Activated naive CD8-positive, alpha-beta T cell treated with anti-CD3 and anti-CD28 coated beads, Interleukin-2, amount 50 U/mL, for 24 hours (primary cell): ENCODE data around the gene GFOD2.
A peak's percentile ranks its signal among the peaks of the same experiment; 100 is the strongest.

Experiments
- ATAC-seq: fragments of 150-1000 bp; cut with Tn5 transposase; one replicate; pipeline ENCODE4 v1.10.0; 2021
- DNase-seq: peaks from one replicate; pipeline ENCODE4 v3.0.0; 2021
- H3K27ac Mint-ChIP-seq: one replicate; pipeline ENCODE4 v1.8.0; 2021; ENCODE audit warnings: mild to moderate bottlenecking, mixed read lengths
- H3K27me3 Mint-ChIP-seq: one replicate; pipeline ENCODE4 v1.8.0; 2021; ENCODE audit warnings: mixed read lengths
- H3K36me3 Mint-ChIP-seq: one replicate; pipeline ENCODE4 v1.8.0; 2021; ENCODE audit warnings: low read depth, mixed read lengths
- H3K4me1 Mint-ChIP-seq: one replicate; pipeline ENCODE4 v1.8.0; 2021; ENCODE audit warnings: mixed read lengths
- H3K4me3 Mint-ChIP-seq: one replicate; pipeline ENCODE4 v1.8.0; 2021; ENCODE audit warnings: mild to moderate bottlenecking, moderate library complexity, mixed read lengths
- H3K9me3 Mint-ChIP-seq: one replicate; pipeline ENCODE4 v1.8.0; 2021; ENCODE audit warnings: mixed read lengths

Gene GFOD2

DNA sequence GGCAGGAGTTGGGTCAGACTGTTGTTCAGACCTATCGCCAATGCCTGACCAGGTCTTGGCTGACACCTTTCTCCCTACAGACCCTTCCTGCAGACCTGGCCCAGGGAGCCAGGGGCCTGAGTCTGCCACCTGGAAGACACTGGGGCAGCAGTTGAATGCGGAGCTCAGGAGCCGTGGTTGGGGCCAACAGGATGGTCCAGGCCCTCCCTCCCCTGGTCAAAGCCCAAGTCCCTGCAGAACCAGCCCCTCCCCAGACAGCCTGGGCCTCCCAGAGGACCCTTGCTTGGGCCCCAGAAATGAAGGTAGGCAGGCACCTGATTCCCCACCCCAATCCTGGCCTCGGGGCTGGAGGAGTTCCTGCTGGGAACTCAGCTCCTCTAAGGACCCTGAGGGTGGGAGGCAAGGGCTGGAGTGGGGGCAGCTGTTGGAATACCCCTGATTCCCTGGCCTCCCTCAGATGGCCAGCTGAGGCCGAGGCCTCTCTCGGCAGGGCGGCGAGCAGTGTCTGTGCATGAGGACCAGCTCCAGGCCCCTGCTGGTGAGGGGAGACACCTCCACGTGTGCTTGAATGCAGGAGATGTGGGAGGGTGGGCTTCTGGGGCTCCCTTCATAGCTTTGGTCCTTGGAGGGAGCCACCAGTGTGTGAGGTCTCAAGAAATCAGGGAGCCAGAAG lies 62.6 kb downstream of the GFOD2 start:
- H3K27me3 Mint-ChIP-seq, result no peaks in the 10 kb centered on the region
- no peak for ATAC-seq
- H3K9me3 Mint-ChIP-seq, result no peaks in the 10 kb centered on the region
- no peak overlapping the region for H3K4me3 Mint-ChIP-seq
- H3K4me1 Mint-ChIP-seq, result peaks cover 14% of the 10 kb centered on the region
- peaks cover 19% of the 10 kb centered on the region for H3K36me3 Mint-ChIP-seq
- no peak for DNase-seq
- H3K27ac Mint-ChIP-seq, result no peak overlapping the region

DNA sequence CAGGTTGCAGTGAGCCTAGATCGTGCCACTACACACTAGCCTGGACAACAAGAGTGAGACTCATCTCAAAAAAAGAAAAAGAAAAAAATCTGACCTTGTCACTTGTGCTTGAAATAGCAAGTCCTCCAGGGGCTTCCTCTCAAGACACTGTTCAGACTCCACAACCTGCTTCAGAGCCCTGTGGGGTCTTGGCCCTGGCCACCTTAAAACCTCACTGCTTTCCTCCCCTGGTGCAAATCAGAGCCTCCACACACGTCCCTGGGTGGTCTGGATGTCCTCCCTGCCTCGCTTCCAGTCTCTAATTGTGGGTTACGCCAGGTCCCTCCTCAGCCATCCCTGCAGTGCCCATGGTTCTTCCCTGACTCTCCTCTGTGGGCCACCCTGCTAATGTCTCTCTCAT lies 63.8 kb downstream of the GFOD2 start:
- Mint-ChIP-seq H3K4me1 (peaks cover 9% of the 10 kb centered on the region), H3K27me3 (no peaks in the 10 kb centered on the region), H3K36me3 (peaks cover 25% of the 10 kb centered on the region), H3K4me3 (no peak overlapping the region), H3K9me3 (no peaks in the 10 kb centered on the region), H3K27ac (peak overlapping the region; percentile 48)
- no peak for DNase-seq
- ATAC-seq, result no peak

DNA sequence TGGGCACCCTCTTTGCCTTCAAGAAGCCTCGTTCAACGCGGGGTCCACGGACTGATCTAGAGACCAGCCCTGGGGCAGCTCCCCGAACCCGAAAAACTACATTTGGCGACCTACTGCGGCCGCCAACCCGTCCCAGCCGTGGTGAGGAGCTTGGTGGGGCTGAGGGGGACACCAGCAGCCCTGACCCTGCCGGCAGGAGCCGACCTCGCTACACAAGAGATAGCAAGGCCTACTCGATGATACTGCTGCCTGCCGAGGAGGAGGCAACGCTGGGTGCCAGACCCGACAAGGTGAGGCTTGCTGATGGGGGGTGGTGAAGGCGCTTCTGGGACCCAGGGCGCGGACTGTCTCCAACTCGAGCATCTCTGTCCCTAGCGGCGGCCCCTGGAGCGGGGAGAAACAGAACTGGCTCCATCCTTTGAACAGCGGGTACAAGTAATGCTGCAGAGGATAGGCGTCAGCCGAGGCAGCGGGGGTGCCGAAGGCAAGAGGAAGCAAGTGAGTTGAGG lies 64.7 kb downstream of the GFOD2 start:
- no peak for ATAC-seq
- Mint-ChIP-seq H3K36me3 (peaks cover 27% of the 10 kb centered on the region), H3K4me3 (no peak overlapping the region), H3K4me1 (peaks cover 7% of the 10 kb centered on the region), H3K9me3 (no peaks in the 10 kb centered on the region), H3K27me3 (no peaks in the 10 kb centered on the region), H3K27ac (no peak overlapping the region)
- no peak for DNase-seq

DNA sequence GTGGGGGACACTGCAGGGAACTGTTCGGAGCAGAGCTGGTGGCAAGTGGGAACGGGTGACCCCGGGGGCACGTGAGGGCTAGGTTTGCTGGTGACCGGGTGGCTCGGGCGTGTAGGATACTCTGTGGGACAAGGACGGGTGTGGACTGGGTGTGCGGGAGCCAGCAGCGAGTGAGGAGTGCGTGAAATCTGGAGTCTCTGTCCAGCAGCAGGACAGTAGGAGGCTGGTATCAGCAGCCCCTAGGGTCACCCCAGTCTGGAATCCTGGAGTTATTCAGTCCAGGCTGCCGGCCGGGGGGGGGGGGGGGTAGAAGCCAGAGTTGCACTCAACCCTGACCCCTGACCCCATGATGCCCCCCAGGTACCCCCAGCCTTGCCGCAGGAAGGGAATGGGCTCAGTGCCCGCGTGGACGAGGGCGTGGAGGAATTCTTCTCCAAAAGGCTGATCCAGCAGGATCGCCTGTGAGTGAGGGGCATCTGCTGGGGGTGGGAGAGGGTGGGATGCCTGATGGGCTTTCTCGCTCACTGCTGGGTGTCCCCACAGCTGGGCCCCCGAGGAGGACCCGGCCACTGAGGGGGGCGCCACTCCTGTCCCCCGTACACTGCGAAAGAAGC lies 65.2 kb downstream of the GFOD2 start:
- DNase-seq (no peak), ATAC-seq (no peak)
- peaks cover 4% of the 10 kb centered on the region for H3K4me1 Mint-ChIP-seq
- H3K9me3 Mint-ChIP-seq, result no peaks in the 10 kb centered on the region
- H3K4me3 Mint-ChIP-seq, result no peak overlapping the region
- peaks cover 24% of the 10 kb centered on the region for H3K36me3 Mint-ChIP-seq
- no peak overlapping the region for H3K27ac Mint-ChIP-seq
- H3K27me3 Mint-ChIP-seq, result no peaks in the 10 kb centered on the region

DNA sequence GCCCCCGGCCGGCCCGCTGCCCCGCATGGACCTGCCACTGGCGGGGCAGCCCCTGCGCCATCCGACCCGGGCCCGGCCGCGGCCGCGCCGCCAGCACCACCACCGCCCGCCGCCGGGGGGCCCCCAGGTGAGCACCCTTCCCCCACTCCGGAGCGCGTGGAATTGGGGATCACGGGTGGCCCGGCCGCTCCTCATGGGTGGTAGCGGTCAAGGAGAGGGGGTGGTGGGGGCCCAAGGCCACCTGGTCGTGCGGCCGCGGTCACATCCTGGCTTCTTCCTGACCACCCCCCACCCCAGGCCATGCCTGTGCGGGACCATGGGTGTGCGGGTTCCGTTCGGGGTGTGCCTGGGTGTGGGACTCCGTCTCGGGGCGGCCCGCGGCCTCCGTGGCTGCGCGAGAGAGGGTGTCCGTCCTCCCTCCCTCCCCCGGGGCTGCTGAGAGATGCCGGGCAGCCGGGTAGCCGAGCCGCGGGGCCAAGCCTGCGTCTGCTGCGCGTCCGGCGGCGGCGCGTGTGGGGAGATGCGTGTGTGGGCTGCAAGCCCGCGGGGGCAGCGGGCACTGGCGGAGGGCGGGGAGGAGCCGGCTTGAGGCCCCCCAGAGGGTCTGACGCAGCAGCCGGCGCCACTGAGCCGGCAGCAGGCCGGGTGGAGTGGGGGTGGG lies 65.9 kb downstream of the GFOD2 start:
- no peaks in the 10 kb centered on the region for H3K9me3 Mint-ChIP-seq
- no peak overlapping the region for H3K4me3 Mint-ChIP-seq
- DNase-seq (no peak), ATAC-seq (no peak)
- peaks cover 24% of the 10 kb centered on the region for H3K36me3 Mint-ChIP-seq
- no peaks in the 10 kb centered on the region for H3K27me3 Mint-ChIP-seq
- H3K4me1 Mint-ChIP-seq, result no peaks in the 10 kb centered on the region
- no peak overlapping the region for H3K27ac Mint-ChIP-seq

DNA sequence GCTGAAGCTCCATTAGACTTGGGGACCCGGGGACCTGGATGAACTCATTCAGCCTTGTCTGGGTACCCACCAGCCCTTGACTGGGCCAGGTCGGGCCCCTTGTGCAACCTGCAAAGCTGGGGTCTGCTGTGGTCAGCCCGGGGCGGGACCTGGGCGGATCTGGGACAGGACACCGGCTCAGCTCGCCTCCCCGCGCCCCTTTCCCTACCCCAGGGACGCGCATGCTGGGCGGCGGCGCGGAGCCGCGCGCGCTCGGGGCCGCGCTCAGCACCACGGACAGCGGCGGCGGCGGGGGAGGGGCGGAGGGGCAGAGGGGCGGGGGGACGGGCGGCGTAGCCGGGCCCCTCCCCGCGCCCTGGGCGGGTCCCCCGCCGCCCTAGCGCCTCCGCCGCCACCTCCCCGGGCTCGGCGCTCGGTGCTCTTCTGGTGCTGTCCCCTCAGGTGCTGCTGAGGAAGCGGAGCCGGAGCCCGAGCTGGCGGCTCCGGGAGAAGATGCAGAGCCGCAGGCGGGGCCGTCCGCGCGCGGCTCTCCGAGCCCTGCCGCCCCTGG lies 66.5 kb downstream of the GFOD2 start:
- no peak for ATAC-seq
- H3K27ac Mint-ChIP-seq, result no peak overlapping the region
- no peaks in the 10 kb centered on the region for H3K4me1 Mint-ChIP-seq
- H3K27me3 Mint-ChIP-seq, result no peaks in the 10 kb centered on the region
- DNase-seq, result no peak
- no peaks in the 10 kb centered on the region for H3K9me3 Mint-ChIP-seq
- H3K4me3 Mint-ChIP-seq, result no peak overlapping the region
- peaks cover 24% of the 10 kb centered on the region for H3K36me3 Mint-ChIP-seq

DNA sequence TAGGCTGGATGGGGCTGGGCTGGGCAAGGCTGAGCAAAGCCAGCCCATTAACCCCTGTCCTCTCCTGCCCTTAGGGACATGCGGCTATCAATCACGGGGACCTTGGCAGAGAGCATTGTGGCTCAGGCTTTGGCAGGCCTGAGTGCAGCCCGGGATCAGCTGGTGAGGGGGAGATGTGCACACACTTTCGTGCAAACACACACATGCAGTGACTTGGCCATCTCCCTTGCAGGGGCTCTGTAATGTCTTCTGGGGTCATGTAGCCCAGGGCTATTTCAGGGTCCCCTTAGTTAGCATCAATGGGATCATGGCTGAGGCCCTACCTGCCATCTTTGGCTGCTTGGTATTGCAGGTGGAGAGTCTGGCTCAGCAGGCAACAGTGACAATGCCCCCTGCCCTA lies 67.3 kb downstream of the GFOD2 start:
- ATAC-seq, result no peak
- Mint-ChIP-seq H3K27ac (no peak overlapping the region), H3K9me3 (no peaks in the 10 kb centered on the region), H3K4me1 (no peaks in the 10 kb centered on the region), H3K27me3 (no peaks in the 10 kb centered on the region), H3K4me3 (no peak overlapping the region), H3K36me3 (peaks cover 25% of the 10 kb centered on the region)
- DNase-seq, result no peak

GRCh38 chr16:67651039-67651438 lies 68.1 kb downstream of the GFOD2 start:
- no peak for DNase-seq
- Mint-ChIP-seq H3K4me1 (peaks cover 3% of the 10 kb centered on the region), H3K4me3 (no peak overlapping the region), H3K36me3 (peaks cover 25% of the 10 kb centered on the region), H3K27ac (no peak overlapping the region), H3K27me3 (no peaks in the 10 kb centered on the region), H3K9me3 (no peaks in the 10 kb centered on the region)
- ATAC-seq, result no peak

DNA sequence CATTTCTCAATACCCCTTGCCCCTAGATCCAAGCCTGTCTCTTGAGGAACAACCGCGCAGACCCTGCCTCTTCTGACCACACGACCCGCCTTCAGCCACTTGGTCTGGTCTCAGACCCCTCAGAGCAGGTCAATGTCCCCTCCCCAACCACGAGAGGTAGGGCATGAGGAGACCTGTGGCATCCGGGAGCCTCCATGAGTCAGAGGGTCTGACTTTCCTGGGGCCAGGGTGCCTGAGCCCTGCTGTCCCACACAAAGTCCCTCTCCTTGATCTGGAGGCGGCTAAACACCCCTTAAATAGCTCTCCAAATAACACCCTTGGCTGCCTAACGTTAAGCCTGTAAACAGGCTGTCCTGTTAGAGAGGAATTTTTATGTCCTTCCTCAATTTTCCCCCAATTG lies 69.1 kb downstream of the GFOD2 start:
- Mint-ChIP-seq H3K36me3 (peaks cover 20% of the 10 kb centered on the region), H3K4me1 (peaks cover 7% of the 10 kb centered on the region), H3K9me3 (no peaks in the 10 kb centered on the region), H3K27me3 (no peaks in the 10 kb centered on the region), H3K27ac (no peak overlapping the region), H3K4me3 (no peak overlapping the region)
- ATAC-seq (no peak), DNase-seq (no peak)

GRCh38 chr16:67649494-67649931 lies 69.6 kb downstream of the GFOD2 start:
- no peaks in the 10 kb centered on the region for H3K27me3 Mint-ChIP-seq
- no peaks in the 10 kb centered on the region for H3K9me3 Mint-ChIP-seq
- ATAC-seq (no peak), DNase-seq (no peak)
- no peak overlapping the region for H3K4me3 Mint-ChIP-seq
- H3K4me1 Mint-ChIP-seq, result peaks cover 8% of the 10 kb centered on the region
- peaks cover 16% of the 10 kb centered on the region for H3K36me3 Mint-ChIP-seq
- no peak overlapping the region for H3K27ac Mint-ChIP-seq

GRCh38 chr16:67648764-67649407 lies 70.2 kb downstream of the GFOD2 start:
- Mint-ChIP-seq H3K9me3 (no peaks in the 10 kb centered on the region), H3K36me3 (peaks cover 16% of the 10 kb centered on the region), H3K4me1 (peaks cover 12% of the 10 kb centered on the region), H3K27ac (no peak overlapping the region), H3K27me3 (no peaks in the 10 kb centered on the region), H3K4me3 (no peak overlapping the region)
- DNase-seq, result no peak
- ATAC-seq, result no peak

DNA sequence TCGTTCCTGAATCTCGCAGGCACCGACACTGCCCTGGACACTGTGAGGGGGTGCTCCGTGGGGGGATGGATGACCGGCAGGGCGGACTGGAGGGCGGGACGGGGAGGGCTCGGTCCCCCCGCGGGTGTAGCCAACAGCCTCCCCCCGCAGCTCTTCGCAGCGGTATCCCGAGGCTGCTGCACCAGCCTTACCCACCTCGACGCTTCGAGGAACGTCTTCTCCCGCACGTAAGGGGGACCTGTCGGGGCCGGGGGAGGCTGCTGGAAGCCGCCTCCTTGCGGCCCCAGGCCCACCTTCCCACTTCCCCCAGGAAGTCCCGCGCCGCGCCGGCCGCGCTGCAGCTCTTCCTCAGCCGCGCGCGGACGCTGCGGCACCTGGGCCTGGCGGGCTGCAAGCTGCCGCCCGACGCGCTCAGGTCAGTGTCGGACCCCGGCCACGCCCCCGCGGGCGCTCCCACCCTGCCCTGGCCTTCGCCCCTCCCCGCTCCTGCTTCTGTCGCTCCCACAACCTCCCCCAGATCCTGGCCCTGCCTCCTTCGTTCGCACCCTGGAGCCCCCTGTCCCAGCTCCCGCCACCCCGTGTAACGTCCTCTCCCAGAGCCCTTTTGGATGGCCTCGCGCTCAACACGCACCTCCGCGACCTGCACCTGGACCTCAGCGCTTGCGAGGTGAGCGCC lies 70.9 kb downstream of the GFOD2 start:
- no peak overlapping the region for H3K27ac Mint-ChIP-seq

DNA sequence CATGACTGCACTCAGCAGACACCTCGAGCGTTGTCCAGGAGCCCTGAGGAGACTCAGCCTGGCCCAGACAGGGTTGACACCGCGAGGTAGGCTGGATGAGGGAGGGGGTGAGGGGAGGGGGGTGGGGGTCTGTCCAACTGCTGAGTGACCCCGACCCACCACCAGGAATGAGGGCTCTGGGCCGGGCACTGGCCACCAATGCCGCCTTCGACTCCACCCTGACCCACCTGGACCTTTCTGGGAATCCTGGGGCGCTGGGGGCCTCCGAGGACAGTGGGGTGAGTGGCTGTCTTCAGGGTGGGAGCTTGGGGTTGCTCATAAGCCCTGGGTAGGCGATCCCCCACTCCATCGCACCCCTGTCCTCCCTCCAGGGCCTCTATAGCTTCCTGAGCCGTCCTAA lies 71.4 kb downstream of the GFOD2 start:
- Mint-ChIP-seq H3K36me3 (peaks cover 16% of the 10 kb centered on the region), H3K4me1 (peaks cover 13% of the 10 kb centered on the region), H3K27ac (no peak overlapping the region), H3K4me3 (no peak overlapping the region), H3K9me3 (no peaks in the 10 kb centered on the region), H3K27me3 (no peaks in the 10 kb centered on the region)
- DNase-seq, result no peak
- no peak for ATAC-seq

More for the DNA sequence above, 70.9 kb downstream of the GFOD2 start:
- Mint-ChIP-seq H3K36me3 (peaks cover 16% of the 10 kb centered on the region), H3K4me3 (no peak overlapping the region), H3K4me1 (peaks cover 13% of the 10 kb centered on the region), H3K27me3 (no peaks in the 10 kb centered on the region), H3K9me3 (no peaks in the 10 kb centered on the region)
- DNase-seq (no peak), ATAC-seq (no peak)

GRCh38 chr16:67647111-67647651 lies 71.9 kb downstream of the GFOD2 start:
- DNase-seq (no peak), ATAC-seq (no peak)
- no peak overlapping the region for H3K27ac Mint-ChIP-seq
- H3K9me3 Mint-ChIP-seq, result no peaks in the 10 kb centered on the region
- H3K36me3 Mint-ChIP-seq, result peaks cover 15% of the 10 kb centered on the region
- H3K4me1 Mint-ChIP-seq, result peaks cover 13% of the 10 kb centered on the region
- H3K4me3 Mint-ChIP-seq, result no peak overlapping the region
- H3K27me3 Mint-ChIP-seq, result no peaks in the 10 kb centered on the region
